ENCODE measurements around the gene PRDX2. TPM values are rescaled to one million over a fixed set of nuclear protein-coding genes. Genes with fewer than 3 reads are reported as not detected.

PRDX2 gene
- total RNA-seq, 1 donor from 2014 or later: 238 TPM

GRCh38 chr19:12756150-12756883 lies 45.3 kb downstream of the PRDX2 start:
- no peak for DNase-seq (ENCODE audit: low spot score)

GRCh38 chr19:12754465-12755196 lies 47.0 kb downstream of the PRDX2 start:
- DNase-seq (ENCODE audit: low spot score): no peak

- DNase-seq (ENCODE audit: low spot score): no peak
Measured at GRCh38 chr19:12752056-12752781, 49.4 kb downstream of the PRDX2 start.

- DNase-seq (ENCODE audit: low spot score): no peak
Measured at GRCh38 chr19:12751635-12752034, 50.0 kb downstream of the PRDX2 start, which contains the start of gene BEST2. TSS of gene BEST2 (plus strand) at chr19:12751791. CDS start at chr19:12752593, 802 bp downstream.

GRCh38 chr19:12750851-12751250 lies 50.7 kb downstream of the PRDX2 start:
- DNase-seq (ENCODE audit: low spot score): no peak

- no peak for DNase-seq (ENCODE audit: low spot score)
Measured at GRCh38 chr19:12749938-12750521, 51.6 kb downstream of the PRDX2 start.

- DNase-seq (ENCODE audit: low spot score): no peak
Measured at GRCh38 chr19:12748489-12748888, 53.1 kb downstream of the PRDX2 start.

Small RNAs within 50 kb of the gene (microRNA-seq; reads per million reads assigned to microRNA genes)
- not detected for gene MIR5684 (ENCODE audit: borderline number of aligned reads)

Other genes starting within 250 kb of the PRDX2 start
- gene ZNF490, start 191.0 kb downstream of the PRDX2 start, total RNA-seq: 4.6 TPM
- 24.1 TPM for gene ZNF791, start 190.9 kb downstream of the PRDX2 start, total RNA-seq
- gene MAN2B1, start 135.1 kb downstream of the PRDX2 start, total RNA-seq: 106 TPM
- 7.2 TPM for gene WDR83, start 135.0 kb downstream of the PRDX2 start, total RNA-seq
- gene DHPS, start 119.9 kb downstream of the PRDX2 start, total RNA-seq: 46.3 TPM
- gene GNG14, start 113.8 kb downstream of the PRDX2 start, total RNA-seq: not detected
- 4.4 TPM for gene FBXW9, start 105.2 kb downstream of the PRDX2 start, total RNA-seq
- 79.4 TPM for gene TNPO2, start 77.9 kb downstream of the PRDX2 start, total RNA-seq
- gene TRIR, start 67.1 kb downstream of the PRDX2 start, total RNA-seq: 139 TPM
- 57.6 TPM for gene GET3, start 64.3 kb downstream of the PRDX2 start, total RNA-seq
- not detected for gene BEST2, start 50.0 kb downstream of the PRDX2 start, total RNA-seq
- gene HOOK2, start 26.2 kb downstream of the PRDX2 start, total RNA-seq: 57.7 TPM
- 800 TPM for gene JUNB, start 10.3 kb downstream of the PRDX2 start, total RNA-seq
- gene THSD8, start 269 bp upstream of the PRDX2 start, total RNA-seq: 2.1 TPM
- 2.7 TPM for gene RNASEH2A, start 4.8 kb upstream of the PRDX2 start, total RNA-seq
- not detected for gene RTBDN, start 32.8 kb upstream of the PRDX2 start, total RNA-seq
- gene MAST1, start 36.7 kb upstream of the PRDX2 start, total RNA-seq: 0.90 TPM
- 28.9 TPM for gene DNASE2, start 79.6 kb upstream of the PRDX2 start, total RNA-seq
- not detected for gene KLF1, start 85.4 kb upstream of the PRDX2 start, total RNA-seq
- 23.3 TPM for gene GCDH, start 89.4 kb upstream of the PRDX2 start, total RNA-seq
- gene SYCE2, start 117.5 kb upstream of the PRDX2 start, total RNA-seq: not detected
- 51.6 TPM for gene FARSA, start 131.9 kb upstream of the PRDX2 start, total RNA-seq
- 877 TPM for gene CALR, start 136.8 kb upstream of the PRDX2 start, total RNA-seq
- gene RAD23A, start 144.1 kb upstream of the PRDX2 start, total RNA-seq: 143 TPM
- gene GADD45GIP1, start 155.4 kb upstream of the PRDX2 start, total RNA-seq: 19.8 TPM
- not detected for gene DAND5, start 167.8 kb upstream of the PRDX2 start, total RNA-seq
- gene NFIX, start 193.7 kb upstream of the PRDX2 start, total RNA-seq: 166 TPM